GM11168 (cell line): ENCODE data around the gene FAM168A.

Source experiments
- in situ Hi-C: fragments of 300-500 bp; cut with MboI; formaldehyde crosslinking; loops from one replicate; pipeline ENCODE4 v1.12.0; 2022; ENCODE audit warnings: low sequenced_read_pairs; ENCODE audit not compliant: unreplicated experiment

FAM168A gene

GRCh38 chr11:73360743-73361369 lies 237.1 kb downstream of the FAM168A start:
- in situ Hi-C loops: no loop called here

GRCh38 chr11:73359930-73360742 lies 237.8 kb downstream of the FAM168A start:
- in situ Hi-C loops: no loop called here

- in situ Hi-C loops: no loop called here
These were observed 238.6 kb downstream of the FAM168A start for GRCh38 chr11:73359341-73359740.

GRCh38 chr11:73358071-73358470 lies 239.8 kb downstream of the FAM168A start:
- in situ Hi-C loops: no loop called here

GRCh38 chr11:73356979-73357860 lies 240.7 kb downstream of the FAM168A start:
- in situ Hi-C loops: no loop called here

- in situ Hi-C loops: no loop called here
These were observed 242.8 kb downstream of the FAM168A start for GRCh38 chr11:73355109-73355508.

- in situ Hi-C loops: no loop called here
These were observed 244.5 kb downstream of the FAM168A start for GRCh38 chr11:73353422-73353821.

- in situ Hi-C loops: no loop called here
These were observed 246.8 kb downstream of the FAM168A start for GRCh38 chr11:73350908-73351636.
